ENCODE results near the gene SNAP23.
A peak's percentile ranks its signal among the peaks of the same experiment; 100 is the strongest.
"Not testable (repeated sequence)": the region's sequence is repeated elsewhere in the genome, so short reads cannot be mapped to it uniquely, and the experiment has no call there.

Gene SNAP23

GRCh38 chr15:42549032-42549491 lies 53.6 kb downstream of the SNAP23 start:
- FAIRE-seq (no peak), DNase-seq (ENCODE audit: insufficient read length, low spot score) (peak; percentile 16)
- TF ChIP-seq POLR2AphosphoS5 (IDR thresholded peaks at IDR 0.05; ENCODE audit: low read depth, low read length): no peak
- no peak for TF ChIP-seq POU2F2 (IDR thresholded peaks at IDR 0.05; ENCODE audit: low read depth, low read length)
- no peak for TF ChIP-seq TAF1 (IDR thresholded peaks at IDR 0.05; ENCODE audit: low read depth, low read length)
- TF ChIP-seq POLR2A (IDR thresholded peaks at IDR 0.05; ENCODE audit: low read depth, low read length): no peak
- TF ChIP-seq PAX5 (IDR thresholded peaks at IDR 0.05; ENCODE audit: insufficient read depth, low read length, severe bottlenecking): no peak
- TF ChIP-seq SPI1 (IDR thresholded peaks at IDR 0.05; ENCODE audit: low read depth, low read length): no peak

GRCh38 chr15:42549741-42550392 lies 54.4 kb downstream of the SNAP23 start:
- TF ChIP-seq SPI1 (IDR thresholded peaks at IDR 0.05; ENCODE audit: low read depth, low read length): no peak
- TF ChIP-seq POLR2A (IDR thresholded peaks at IDR 0.05; ENCODE audit: low read depth, low read length): no peak
- no peak for TF ChIP-seq PAX5 (IDR thresholded peaks at IDR 0.05; ENCODE audit: insufficient read depth, low read length, severe bottlenecking)
- no peak for TF ChIP-seq TAF1 (IDR thresholded peaks at IDR 0.05; ENCODE audit: low read depth, low read length)
- TF ChIP-seq POLR2AphosphoS5 (IDR thresholded peaks at IDR 0.05; ENCODE audit: low read depth, low read length): no peak
- no peak for TF ChIP-seq POU2F2 (IDR thresholded peaks at IDR 0.05; ENCODE audit: low read depth, low read length)
- DNase-seq (ENCODE audit: insufficient read length, low spot score) (no peak), FAIRE-seq (no peak)

- no peak for FAIRE-seq
- TF ChIP-seq POLR2AphosphoS5 (IDR thresholded peaks at IDR 0.05; ENCODE audit: low read depth, low read length) (no peak), SPI1 (IDR thresholded peaks at IDR 0.05; ENCODE audit: low read depth, low read length) (no peak)
These were observed 58.1 kb downstream of the SNAP23 start for GRCh38 chr15:42553554-42553953.

GRCh38 chr15:42556550-42557207 lies 61.2 kb downstream of the SNAP23 start:
- FAIRE-seq; DNase-seq (ENCODE audit: insufficient read length, low spot score): not testable (repeated sequence)

More at GRCh38 chr15:42553554-42553953, 58.1 kb downstream of the SNAP23 start:
- no peak for DNase-seq (ENCODE audit: insufficient read length, low spot score)

- TF ChIP-seq TAF1 (IDR thresholded peaks at IDR 0.05; ENCODE audit: low read depth, low read length) (no peak), POLR2A (IDR thresholded peaks at IDR 0.05; ENCODE audit: low read depth, low read length) (no peak), POU2F2 (IDR thresholded peaks at IDR 0.05; ENCODE audit: low read depth, low read length) (no peak), POLR2AphosphoS5 (IDR thresholded peaks at IDR 0.05; ENCODE audit: low read depth, low read length) (no peak), SPI1 (IDR thresholded peaks at IDR 0.05; ENCODE audit: low read depth, low read length) (no peak), PAX5 (IDR thresholded peaks at IDR 0.05; ENCODE audit: insufficient read depth, low read length, severe bottlenecking) (no peak)
- FAIRE-seq (no peak), DNase-seq (ENCODE audit: insufficient read length, low spot score) (no peak)
These were observed 63.3 kb downstream of the SNAP23 start for GRCh38 chr15:42558739-42559138.

- FAIRE-seq (peak; percentile 89), DNase-seq (ENCODE audit: insufficient read length, low spot score) (peak; percentile 93)
- no peak for TF ChIP-seq SPI1 (IDR thresholded peaks at IDR 0.05; ENCODE audit: low read depth, low read length)
- TF ChIP-seq POU2F2 (IDR thresholded peaks at IDR 0.05; ENCODE audit: low read depth, low read length): no peak
- TF ChIP-seq PAX5 (IDR thresholded peaks at IDR 0.05; ENCODE audit: insufficient read depth, low read length, severe bottlenecking): no peak
- peak; percentile 71; the same call in 1 of the 2 replicates for TF ChIP-seq POLR2AphosphoS5 (IDR thresholded peaks at IDR 0.05; ENCODE audit: low read depth, low read length)
- 0 out of 2 replicates have a peak, but pooled peaks have one; percentile 11 for TF ChIP-seq TAF1 (IDR thresholded peaks at IDR 0.05; ENCODE audit: low read depth, low read length)
- TF ChIP-seq POLR2A (IDR thresholded peaks at IDR 0.05; ENCODE audit: low read depth, low read length): peak; percentile 68; the same call in 1 of the 2 replicates
These were observed 80.0 kb downstream of the SNAP23 start, which contains the start of gene STARD9 for GRCh38 chr15:42575188-42576039. Gene STARD9 (plus strand): TSS chr15:42575606. CDS start chr15:42575716, 110 bp downstream.

GRCh38 chr15:42576040-42576594 lies 80.7 kb downstream of the SNAP23 start:
- TF ChIP-seq POU2F2 (IDR thresholded peaks at IDR 0.05; ENCODE audit: low read depth, low read length): no peak
- no peak for TF ChIP-seq PAX5 (IDR thresholded peaks at IDR 0.05; ENCODE audit: insufficient read depth, low read length, severe bottlenecking)
- no peak for TF ChIP-seq TAF1 (IDR thresholded peaks at IDR 0.05; ENCODE audit: low read depth, low read length)

GRCh38 chr15:42576776-42577175 lies 81.3 kb downstream of the SNAP23 start:
- DNase-seq (ENCODE audit: insufficient read length, low spot score) (no peak), FAIRE-seq (no peak)
- no peak for TF ChIP-seq TAF1 (IDR thresholded peaks at IDR 0.05; ENCODE audit: low read depth, low read length)
- TF ChIP-seq POLR2AphosphoS5 (IDR thresholded peaks at IDR 0.05; ENCODE audit: low read depth, low read length): no peak
- no peak for TF ChIP-seq PAX5 (IDR thresholded peaks at IDR 0.05; ENCODE audit: insufficient read depth, low read length, severe bottlenecking)
- TF ChIP-seq SPI1 (IDR thresholded peaks at IDR 0.05; ENCODE audit: low read depth, low read length): no peak
- no peak for TF ChIP-seq POU2F2 (IDR thresholded peaks at IDR 0.05; ENCODE audit: low read depth, low read length)
- no peak for TF ChIP-seq POLR2A (IDR thresholded peaks at IDR 0.05; ENCODE audit: low read depth, low read length)

More at GRCh38 chr15:42576040-42576594, 80.7 kb downstream of the SNAP23 start:
- FAIRE-seq (no peak), DNase-seq (ENCODE audit: insufficient read length, low spot score) (no peak)

- FAIRE-seq (peak; percentile 60), DNase-seq (ENCODE audit: insufficient read length, low spot score) (no peak)
- TF ChIP-seq POLR2A (IDR thresholded peaks at IDR 0.05; ENCODE audit: low read depth, low read length): no peak
- no peak for TF ChIP-seq POU2F2 (IDR thresholded peaks at IDR 0.05; ENCODE audit: low read depth, low read length)
- peak; percentile 54 for TF ChIP-seq SPI1 (IDR thresholded peaks at IDR 0.05; ENCODE audit: low read depth, low read length)
- TF ChIP-seq PAX5 (IDR thresholded peaks at IDR 0.05; ENCODE audit: insufficient read depth, low read length, severe bottlenecking): no peak
- TF ChIP-seq POLR2AphosphoS5 (IDR thresholded peaks at IDR 0.05; ENCODE audit: low read depth, low read length): no peak
- no peak for TF ChIP-seq TAF1 (IDR thresholded peaks at IDR 0.05; ENCODE audit: low read depth, low read length)
These were observed 82.1 kb downstream of the SNAP23 start for GRCh38 chr15:42577514-42578031.
